SK-N-SH (cell line): ENCODE results near the gene NAPA. TPM values are rescaled to one million over a fixed set of nuclear protein-coding genes. Genes with fewer than 3 reads are reported as not detected.

ENCODE experiments used
- CTCF ChIA-PET: fragments of 300-600, 350-600 bp; formaldehyde crosslinking; extraction: SDS; loops from one replicate; lab custom pipeline; 2021; lab: Yijun Ruan, JAX
- POLR2A ChIA-PET: fragments of 350-600 bp; sonication (Branson Sonifier 250); formaldehyde crosslinking; extraction: SDS; loops from one replicate; lab custom pipeline; 2020; ENCODE audit warnings: antibody characterized with exemption, inconsistent platforms; lab: Yijun Ruan, JAX
- DNase-seq: peaks from one replicate; pipeline ENCODE4 v3.0.0; 2012
- H2AFZ ChIP-seq: fragments of 200-600 bp; sonication (generic); 2 replicates; pipeline ENCODE4 v1.8.1; 2016; ENCODE audit warnings: antibody characterized with exemption, mild to moderate bottlenecking, low read depth
- H3F3A ChIP-seq: fragments of 200-600 bp; sonication (generic); replicated peaks from 2 replicates; pipeline ENCODE3; 2016; ENCODE audit warnings: antibody characterized with exemption, mild to moderate bottlenecking; ENCODE audit not compliant: insufficient read depth
- H3K27ac ChIP-seq, 2 experiments: fragments of 200-500 bp in 1 of 2; fragments of 200-600 bp in 1 of 2; sonication (Bioruptor generic) in 1 of 2; sonication (generic), shearing (Covaris generic) in 1 of 2; 2 replicates each; pipeline versions ENCODE4 v1.5.1 to v1.6.1; 2014 to 2016; ENCODE audit warnings: low read depth in 2 of 2, inconsistent platforms in 1 of 2, low read length in 1 of 2, mild to moderate bottlenecking in 1 of 2, mixed read lengths in 1 of 2
- H3K27me3 ChIP-seq: fragments of 200-600 bp; sonication (generic), shearing (Covaris generic); 2 replicates; pipeline ENCODE4 v1.6.1; 2016; ENCODE audit warnings: mixed run types; ENCODE audit not compliant: insufficient read depth
- H3K36me3 ChIP-seq, 2 experiments: fragments of 200-500 bp in 1 of 2; fragments of 200-600 bp in 1 of 2; sonication (Bioruptor generic) in 1 of 2; sonication (generic) in 1 of 2; replicated peaks in 1 of 2; 2 replicates each; pipeline versions ENCODE3 to v1.5.1; 2014 to 2016; ENCODE audit warnings: low read length in 1 of 2, mild to moderate bottlenecking in 1 of 2; ENCODE audit not compliant: insufficient read depth in 2 of 2, control insufficient read depth in 1 of 2
- H3K4me1 ChIP-seq, 2 experiments: fragments of 200-500 bp in 1 of 2; fragments of 200-600 bp in 1 of 2; sonication (Bioruptor generic) in 1 of 2; sonication (generic), shearing (Covaris generic) in 1 of 2; 2 replicates each; pipeline versions ENCODE4 v1.5.1 to v1.6.1; 2014 to 2016; ENCODE audit warnings: low read depth in 1 of 2, low read length in 1 of 2, mixed run types in 1 of 2; ENCODE audit not compliant: insufficient read depth in 2 of 2, control insufficient read depth in 1 of 2
- H3K4me2 ChIP-seq: fragments of 200-600 bp; sonication (generic), shearing (Covaris generic); 2 replicates; pipeline ENCODE4 v1.6.1; 2017; ENCODE audit warnings: mixed run types
- H3K4me3 ChIP-seq, 2 experiments: fragments of 200-500 bp in 1 of 2; fragments of 200-600 bp in 1 of 2; sonication (Bioruptor generic) in 1 of 2; sonication (generic), shearing (Covaris generic) in 1 of 2; 2 replicates each; pipeline versions ENCODE4 v1.5.1 to v1.8.1; 2014 to 2016; ENCODE audit warnings: low read depth in 2 of 2, inconsistent platforms in 1 of 2, low read length in 1 of 2, mild to moderate bottlenecking in 1 of 2, mixed read lengths in 1 of 2, moderate library complexity in 1 of 2
- H3K79me2 ChIP-seq: fragments of 200-600 bp; sonication (generic); 2 replicates; pipeline ENCODE4 v1.8.1; 2017; ENCODE audit warnings: mild to moderate bottlenecking; ENCODE audit not compliant: insufficient read depth
- H3K9ac ChIP-seq: fragments of 200-600 bp; sonication (generic); 2 replicates; pipeline ENCODE4 v1.6.1; 2017; ENCODE audit warnings: mixed run types
- H3K9me2 ChIP-seq: fragments of 200-600 bp; sonication (generic); 2 replicates; pipeline ENCODE4 v1.6.1; 2017; ENCODE audit warnings: mixed run types
- H3K9me3 ChIP-seq: fragments of 200-600 bp; sonication (generic); 2 replicates; pipeline ENCODE4 v1.6.1; 2017; ENCODE audit warnings: mixed run types, mild to moderate bottlenecking, moderate library complexity
- H4K20me1 ChIP-seq: fragments of 200-600 bp; sonication (generic); 2 replicates; pipeline ENCODE4 v1.6.1; 2017; ENCODE audit warnings: mild to moderate bottlenecking, mixed run types; ENCODE audit not compliant: insufficient read depth
- CHD2 ChIP-seq: fragments of 150-350 bp; IDR thresholded peaks from 2 replicates; pipeline ENCODE4 v1.6.1; 2018; ENCODE audit warnings: low read length; ENCODE audit not compliant: partially characterized antibody
- CTCF ChIP-seq: fragments of 200-600 bp; sonication (generic); IDR thresholded peaks from 2 replicates; pipeline ENCODE4 v1.6.1; 2017; ENCODE audit warnings: antibody characterized with exemption, mild to moderate bottlenecking, moderate library complexity
- ELF1 ChIP-seq: IDR thresholded peaks from 2 replicates; pipeline ENCODE4 v1.4.0; 2012
- EP300 ChIP-seq, 2 experiments: IDR thresholded peaks; 2 replicates each; pipeline versions ENCODE4 v1.4.0 to v1.6.1; 2012; ENCODE audit warnings: borderline replicate concordance in 1 of 2, low read depth in 1 of 2, low read length in 1 of 2
- EZH2phosphoT487 ChIP-seq: fragments of 200-600 bp; sonication (generic); IDR thresholded peaks from 2 replicates; pipeline ENCODE4 v1.6.1; 2017; ENCODE audit warnings: low read depth, mixed run types, mild to moderate bottlenecking, antibody characterized with exemption, moderate library complexity, borderline replicate concordance
- FOXJ3 ChIP-seq: sonication (generic); formaldehyde crosslinking; IDR thresholded peaks from 2 replicates; pipeline ENCODE4 v1.5.1; 2020; ENCODE audit warnings: mild to moderate bottlenecking, missing genetic modification reagents
- GATA2 ChIP-seq: sonication (generic); formaldehyde crosslinking; IDR thresholded peaks from 2 replicates; pipeline ENCODE4 v1.5.0; 2020; ENCODE audit warnings: mild to moderate bottlenecking, missing genetic modification reagents
- IRF3 ChIP-seq: fragments of 150-350 bp; IDR thresholded peaks from 2 replicates; pipeline ENCODE4 v1.6.1; 2016; ENCODE audit warnings: mild to moderate bottlenecking, low read depth, low read length
- MAX ChIP-seq: IDR thresholded peaks from 2 replicates; pipeline ENCODE4 v1.4.0; 2012; ENCODE audit warnings: low read depth
- MEF2A ChIP-seq: IDR thresholded peaks from 2 replicates; pipeline ENCODE4 v1.4.0; 2012; ENCODE audit warnings: low read depth, borderline replicate concordance
- RAD21 ChIP-seq: IDR thresholded peaks from 2 replicates; pipeline ENCODE4 v1.6.1; 2012; ENCODE audit warnings: mild to moderate bottlenecking, low read length
- REST ChIP-seq: IDR thresholded peaks from 2 replicates; pipeline ENCODE4 v1.6.1; 2012; ENCODE audit warnings: mild to moderate bottlenecking, low read depth, low read length, moderate library complexity
- RXRA ChIP-seq: IDR thresholded peaks from 2 replicates; pipeline ENCODE4 v1.4.0; 2012; ENCODE audit warnings: low read depth, mild to moderate bottlenecking, borderline replicate concordance
- SIN3A ChIP-seq: IDR thresholded peaks from 2 replicates; pipeline ENCODE4 v1.6.1; 2012; ENCODE audit warnings: low read depth, mild to moderate bottlenecking, low read length, moderate library complexity, borderline replicate concordance
- SMC3 ChIP-seq: IDR thresholded peaks from 2 replicates; pipeline ENCODE4 v1.6.1; 2012; ENCODE audit warnings: low read depth, low read length, improper control_type of control experiment
- USF1 ChIP-seq: IDR thresholded peaks from 2 replicates; pipeline ENCODE4 v1.4.0; 2012; ENCODE audit warnings: low read depth, borderline replicate concordance
- YY1 ChIP-seq: IDR thresholded peaks from 2 replicates; pipeline ENCODE4 v1.4.0; 2012; ENCODE audit warnings: low read depth, mild to moderate bottlenecking
- WGBS: methylation state at CpG from one replicate; pipeline ENCODE4 v1.1.6; 2017; ENCODE audit warnings: low lambda C conversion rate; 5-methylcytosine and 5-hydroxymethylcytosine counted together
- polyA plus RNA-seq, 3 experiments: library from polyadenylated mRNA; depleted of rRNA; stranded (reverse); fragments of >200 nt; gene quantifications; 2 replicates each; pipeline ENCODE4 v1.2.3, GENCODE V29; 2012

The NAPA gene
- polyA plus RNA-seq, 1 of the 3 experiments (the other 2 are of a cell fraction): 84.1 TPM

GRCh38 chr19:47458672-47459071 is 56.2 kb downstream of the NAPA start (continued):
- no peak for TF ChIP-seq EZH2phosphoT487
- no peak for TF ChIP-seq RAD21
- TF ChIP-seq SIN3A: no peak
- no peak for TF ChIP-seq SMC3
- no peak for TF ChIP-seq MEF2A
- no peak for TF ChIP-seq EP300 (IDR thresholded peaks at IDR 0.05; ENCODE audit: borderline replicate concordance in 1 of 2, low read depth in 1 of 2, low read length in 1 of 2)
- TF ChIP-seq, all 33 proteins: peak for 0

- 88% methylated on average over 43 of the region's 77 CpGs for WGBS
- no peak for TF ChIP-seq GATA2
- no peak for TF ChIP-seq SMC3
- TF ChIP-seq REST: no peak
- TF ChIP-seq, all 33 proteins: peak for 0
- no peak overlapping the region for H2AFZ ChIP-seq
- CTCF ChIA-PET: interaction anchor here (2.5 kb wide), 1 partner anchor 20 kb away, joined by 11 read pairs; no protein-coding TSS in a partner anchor
- no peak for DNase-seq
- no peaks in the 10 kb centered on the region; the same call in 1 of the 2 replicates for H3K27me3 ChIP-seq
- H3K79me2 ChIP-seq: no peaks in the 10 kb centered on the region
- no peak overlapping the region for H3K4me2 ChIP-seq
- H3K4me1 ChIP-seq: no peaks in the 10 kb centered on the region
- H3F3A ChIP-seq: no peaks in the 10 kb centered on the region
- no peaks in the 10 kb centered on the region for H3K36me3 ChIP-seq
- H3K9me2 ChIP-seq: no peaks in the 10 kb centered on the region
- no peaks in the 10 kb centered on the region for H4K20me1 ChIP-seq
- no peak overlapping the region for H3K27ac ChIP-seq
- H3K4me3 ChIP-seq: no peak overlapping the region
- POLR2A ChIA-PET: no interaction called here
- no peaks in the 10 kb centered on the region for H3K9me3 ChIP-seq
- no peak overlapping the region for H3K9ac ChIP-seq
Measured at GRCh38 chr19:47456721-47457474, 58.0 kb downstream of the NAPA start.

- no peak overlapping the region for H3K4me3 ChIP-seq
- CTCF ChIA-PET: interaction anchor here (0.7 to 8.4 kb wide), 3 partner anchors 15 to 149 kb away, joined by 3 to 80 read pairs (median 4); partner anchors contain the start of gene KPTN
- H2AFZ ChIP-seq: no peak overlapping the region
- no peaks in the 10 kb centered on the region for H3K27me3 ChIP-seq
- H4K20me1 ChIP-seq: 0 out of 2 replicates have a peak, but pooled peaks cover 2% of the 10 kb centered on the region
- 71% methylated on average over 7 of the region's 7 CpGs for WGBS
- no peaks in the 10 kb centered on the region for H3K9me2 ChIP-seq
- no peak for DNase-seq
- no peak overlapping the region for H3K9ac ChIP-seq
- H3K79me2 ChIP-seq: no peaks in the 10 kb centered on the region
- peaks cover 0 to 8% of the 10 kb centered on the region in 2 experiments; a peak in 2 of 4 replicates for H3K4me1 ChIP-seq
- POLR2A ChIA-PET: no interaction called here
- H3K4me2 ChIP-seq: no peak overlapping the region
- no peaks in the 10 kb centered on the region for H3K9me3 ChIP-seq
- H3K27ac ChIP-seq: no peak overlapping the region
- H3K36me3 ChIP-seq: no peaks in the 10 kb centered on the region
- peaks cover 4% of the 10 kb centered on the region for H3F3A ChIP-seq
- TF ChIP-seq SMC3 (no peak), RXRA (no peak), YY1 (no peak), CTCF (no peak), ELF1 (no peak), IRF3 (no peak), FOXJ3 (CRISPR knock-in tag) (no peak), CHD2 (no peak), MAX (no peak), USF1 (no peak)
Measured at GRCh38 chr19:47450478-47450877, 64.4 kb downstream of the NAPA start.
